GM19193 (cell line): Measurements from ENCODE around the gene CAVIN2.

Source experiments
- POLR2A ChIP-seq: IDR thresholded peaks from 4 replicates; pipeline ENCODE4 v1.6.1; 2011; ENCODE audit not compliant: insufficient read depth, insufficient read length; ENCODE audit errors: extremely low read depth

Gene CAVIN2

GRCh38 chr2:191835539-191836350 is 11.1 kb downstream of the CAVIN2 start:
- no peak for TF ChIP-seq POLR2A

- no peak for TF ChIP-seq POLR2A
Observed at GRCh38 chr2:191835100-191835499, 11.8 kb downstream of the CAVIN2 start.

- no peak for TF ChIP-seq POLR2A
Observed at GRCh38 chr2:191833356-191833755, 13.5 kb downstream of the CAVIN2 start.

- no peak for TF ChIP-seq POLR2A
Observed at GRCh38 chr2:191832668-191833067, 14.2 kb downstream of the CAVIN2 start.

GRCh38 chr2:191831410-191831994 is 15.4 kb downstream of the CAVIN2 start:
- no peak for TF ChIP-seq POLR2A

- TF ChIP-seq POLR2A: no peak
Observed at GRCh38 chr2:191824398-191824797, 22.5 kb downstream of the CAVIN2 start.

- no peak for TF ChIP-seq POLR2A
Observed at GRCh38 chr2:191821078-191821477, 25.8 kb downstream of the CAVIN2 start.

- TF ChIP-seq POLR2A: no peak
Observed at GRCh38 chr2:191818725-191819350, 28.1 kb downstream of the CAVIN2 start.

GRCh38 chr2:191818133-191818532 is 28.8 kb downstream of the CAVIN2 start:
- no peak for TF ChIP-seq POLR2A

- TF ChIP-seq POLR2A: no peak
Observed at GRCh38 chr2:191815010-191815409, 31.9 kb downstream of the CAVIN2 start.

- no peak for TF ChIP-seq POLR2A
Observed at GRCh38 chr2:191813943-191814342, 32.9 kb downstream of the CAVIN2 start.

GRCh38 chr2:191811807-191812602 is 34.9 kb downstream of the CAVIN2 start:
- no peak for TF ChIP-seq POLR2A

- TF ChIP-seq POLR2A: no peak
Observed at GRCh38 chr2:191806396-191806795, 40.5 kb downstream of the CAVIN2 start.

- TF ChIP-seq POLR2A: no peak
Observed at GRCh38 chr2:191804766-191805165, 42.1 kb downstream of the CAVIN2 start.

- no peak for TF ChIP-seq POLR2A
Observed at GRCh38 chr2:191803007-191803406, 43.9 kb downstream of the CAVIN2 start.
